ENCODE data around the gene KCTD15.
"Not testable (repeated sequence)": the region's sequence is repeated elsewhere in the genome, so short reads cannot be mapped to it uniquely, and the experiment has no call there.

Gene KCTD15

GRCh38 chr19:33806434-33806881 is 9.8 kb downstream of the KCTD15 start:
- Mint-ChIP-seq H3K4me1 (ENCODE audit: low read depth) (peaks cover 5% of the 10 kb centered on the region), H3K27ac (no peak overlapping the region), H3K36me3 (ENCODE audit: low read depth) (peaks cover 89% of the 10 kb centered on the region), H3K4me3 (no peak overlapping the region), H3K9me3 (no peaks in the 10 kb centered on the region), H3K27me3 (no peaks in the 10 kb centered on the region)
- intact Hi-C loops (cut with micrococcal nuclease) = no loop called here

DNA sequence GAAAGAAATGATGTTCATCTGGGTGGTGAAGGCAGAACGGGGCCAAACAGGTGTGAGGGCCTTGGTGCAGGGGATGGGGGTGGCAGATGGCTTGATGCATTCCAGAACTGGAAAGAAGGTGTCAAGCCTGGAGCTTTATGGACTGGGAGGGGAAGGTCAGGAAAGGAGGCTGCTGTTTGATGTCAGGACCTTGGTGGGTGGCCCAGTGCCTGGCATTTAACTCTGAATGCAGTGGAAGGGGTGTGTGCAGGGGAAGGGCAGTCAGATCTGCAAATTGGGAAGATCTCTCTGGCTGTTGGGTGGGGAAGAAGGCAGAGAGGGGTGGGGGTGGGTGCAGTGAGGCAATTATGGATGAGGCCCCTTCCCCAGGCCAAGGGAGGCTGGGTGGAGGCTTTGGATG is 11.7 kb downstream of the KCTD15 start:
- Mint-ChIP-seq H3K27me3 (no peaks in the 10 kb centered on the region), H3K36me3 (ENCODE audit: low read depth) (peaks cover 86% of the 10 kb centered on the region), H3K27ac (no peak overlapping the region), H3K4me3 (no peak overlapping the region), H3K9me3 (no peaks in the 10 kb centered on the region), H3K4me1 (ENCODE audit: low read depth) (peaks cover 11% of the 10 kb centered on the region)
- intact Hi-C loops (cut with micrococcal nuclease) = no loop called here

GRCh38 chr19:33809960-33810359 is 13.3 kb downstream of the KCTD15 start:
- Mint-ChIP-seq H3K27me3 (no peaks in the 10 kb centered on the region), H3K4me3 (no peak overlapping the region), H3K4me1 (ENCODE audit: low read depth) (peaks cover 11% of the 10 kb centered on the region), H3K36me3 (ENCODE audit: low read depth) (peaks cover 78% of the 10 kb centered on the region), H3K27ac (no peak overlapping the region), H3K9me3 (no peaks in the 10 kb centered on the region)
- intact Hi-C loops (cut with micrococcal nuclease) = no loop called here

DNA sequence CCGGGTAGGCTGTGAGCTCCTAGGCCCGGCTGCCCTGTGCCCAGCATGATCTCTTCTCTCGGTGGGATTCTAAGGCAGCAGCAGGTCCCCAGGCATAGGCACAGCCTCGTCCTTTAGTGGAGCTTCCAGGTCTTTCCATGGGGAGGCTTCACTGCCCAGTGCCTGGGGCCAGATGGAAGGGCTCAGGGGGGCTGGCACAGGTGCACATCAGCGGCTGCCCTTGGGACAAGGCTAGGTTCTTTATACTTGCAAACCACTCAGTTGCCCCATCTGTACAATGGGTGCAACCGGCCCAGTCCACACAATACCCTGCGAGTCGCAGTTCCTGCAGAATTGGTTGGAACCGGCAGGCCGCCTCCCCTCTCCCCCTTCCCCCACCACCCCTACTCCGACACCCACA is 14.2 kb downstream of the KCTD15 start:
- H3K4me3 Mint-ChIP-seq = no peak overlapping the region
- H3K4me1 Mint-ChIP-seq (ENCODE audit: low read depth) = peaks cover 18% of the 10 kb centered on the region
- H3K27ac Mint-ChIP-seq = no peak overlapping the region
- intact Hi-C loops (cut with micrococcal nuclease) = no loop called here
- no peaks in the 10 kb centered on the region for H3K27me3 Mint-ChIP-seq
- no peaks in the 10 kb centered on the region for H3K9me3 Mint-ChIP-seq
- peaks cover 73% of the 10 kb centered on the region for H3K36me3 Mint-ChIP-seq (ENCODE audit: low read depth)

DNA sequence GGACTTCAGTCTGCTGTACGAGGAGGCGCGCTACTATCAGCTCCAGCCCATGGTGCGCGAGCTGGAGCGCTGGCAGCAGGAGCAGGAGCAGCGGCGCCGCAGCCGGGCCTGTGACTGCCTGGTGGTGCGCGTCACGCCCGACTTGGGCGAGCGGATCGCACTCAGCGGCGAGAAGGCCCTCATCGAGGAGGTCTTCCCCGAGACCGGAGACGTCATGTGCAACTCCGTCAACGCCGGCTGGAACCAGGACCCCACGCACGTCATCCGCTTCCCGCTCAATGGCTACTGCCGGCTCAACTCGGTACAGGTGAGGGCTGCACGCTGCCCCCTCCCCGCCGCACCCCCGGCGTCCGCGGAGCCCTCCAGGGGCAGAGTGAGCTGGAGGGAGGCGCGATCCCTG is 14.6 kb downstream of the KCTD15 start:
- intact Hi-C loops (cut with micrococcal nuclease) = no loop called here
- no peak overlapping the region for H3K4me3 Mint-ChIP-seq
- no peak overlapping the region for H3K27ac Mint-ChIP-seq
- no peaks in the 10 kb centered on the region for H3K27me3 Mint-ChIP-seq
- H3K4me1 Mint-ChIP-seq (ENCODE audit: low read depth) = peaks cover 19% of the 10 kb centered on the region
- H3K36me3 Mint-ChIP-seq (ENCODE audit: low read depth) = peaks cover 68% of the 10 kb centered on the region
- H3K9me3 Mint-ChIP-seq = no peaks in the 10 kb centered on the region

DNA sequence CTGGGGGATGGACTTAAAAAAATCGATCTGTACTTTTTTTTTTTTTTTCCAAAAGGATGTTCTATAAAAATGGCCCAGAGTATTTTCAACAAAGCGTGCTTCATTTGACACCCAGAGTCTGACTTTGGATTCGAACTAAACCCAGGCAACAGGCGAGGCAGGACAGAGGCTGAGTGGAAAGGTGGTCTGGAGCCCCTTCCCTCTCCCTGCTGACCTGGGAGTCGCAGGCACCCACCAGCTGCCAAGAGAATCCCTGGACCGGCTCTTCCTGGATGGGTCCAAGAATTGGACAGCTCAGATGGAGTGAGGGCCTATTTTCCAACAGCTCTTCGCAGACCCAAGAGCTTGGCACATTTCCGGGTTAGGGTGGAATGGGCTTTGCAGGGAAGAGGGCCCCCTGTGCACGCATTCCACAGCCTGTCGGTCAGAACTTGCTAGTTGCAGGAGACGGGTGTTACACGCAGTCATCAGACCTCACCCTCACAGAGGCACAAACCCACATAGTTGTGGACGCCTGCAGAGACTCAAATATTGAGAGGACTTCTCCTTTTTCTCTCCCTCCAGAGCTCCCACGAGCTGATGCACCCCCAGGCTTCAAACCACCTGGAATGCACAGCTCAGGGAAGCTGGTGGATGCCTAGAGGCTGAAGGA is 15.2 kb downstream of the KCTD15 start:
- Mint-ChIP-seq H3K36me3 (ENCODE audit: low read depth) (peaks cover 62% of the 10 kb centered on the region), H3K9me3 (no peaks in the 10 kb centered on the region), H3K27ac (peak overlapping the region; percentile 14), H3K27me3 (no peaks in the 10 kb centered on the region), H3K4me1 (ENCODE audit: low read depth) (peaks cover 20% of the 10 kb centered on the region), H3K4me3 (no peak overlapping the region)
- intact Hi-C loops (cut with micrococcal nuclease) = no loop called here

DNA sequence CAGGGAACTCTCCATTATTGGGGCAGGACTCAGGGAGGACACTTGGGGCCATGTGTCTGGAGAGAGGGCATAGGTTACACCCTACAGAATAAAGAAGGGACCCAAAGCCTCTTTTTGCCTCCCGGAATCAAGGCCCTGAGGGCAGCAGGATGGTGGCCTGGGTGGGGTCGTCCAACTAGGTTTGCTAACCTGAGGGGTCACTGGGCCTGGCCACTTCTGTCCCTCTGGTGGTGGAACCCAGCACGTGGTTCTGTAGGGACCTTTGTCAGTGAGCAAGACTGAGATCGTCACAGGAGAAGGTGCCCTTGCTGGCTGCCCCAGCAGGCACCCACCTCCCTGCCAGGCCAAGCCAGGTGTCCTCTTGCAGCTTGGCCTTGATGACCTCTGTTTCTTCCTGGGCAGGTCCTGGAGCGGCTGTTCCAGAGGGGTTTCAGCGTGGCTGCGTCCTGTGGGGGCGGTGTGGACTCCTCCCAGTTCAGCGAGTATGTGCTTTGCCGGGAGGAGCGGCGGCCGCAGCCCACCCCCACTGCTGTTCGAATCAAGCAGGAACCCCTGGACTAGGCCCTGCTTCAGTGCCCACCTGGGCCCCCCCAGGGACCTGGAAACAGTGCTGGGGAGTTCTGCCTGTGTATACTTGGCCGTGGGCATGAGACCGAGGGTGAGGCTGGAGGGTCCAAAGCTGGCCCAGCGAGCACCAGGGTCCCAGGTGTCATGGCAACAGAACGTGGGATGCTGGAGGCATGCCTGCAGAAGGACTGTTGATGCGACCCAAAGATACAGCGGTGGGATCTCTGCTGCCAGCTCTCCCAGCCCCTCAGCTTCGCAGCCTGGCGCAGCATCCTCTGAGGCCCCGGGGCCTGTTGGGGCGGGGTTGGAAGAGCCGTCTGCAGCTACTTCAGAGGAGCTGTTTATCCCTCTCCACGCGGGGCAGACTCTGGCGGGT is 16.0 kb downstream of the KCTD15 start:
- intact Hi-C loops (cut with micrococcal nuclease) = no loop called here
- Mint-ChIP-seq H3K36me3 (ENCODE audit: low read depth) (peaks cover 54% of the 10 kb centered on the region), H3K9me3 (no peaks in the 10 kb centered on the region), H3K27me3 (no peaks in the 10 kb centered on the region), H3K4me1 (ENCODE audit: low read depth) (peaks cover 27% of the 10 kb centered on the region), H3K27ac (peak overlapping the region; percentile 14), H3K4me3 (no peak overlapping the region)

GRCh38 chr19:33813391-33814101 is 16.9 kb downstream of the KCTD15 start:
- intact Hi-C loops (cut with micrococcal nuclease) = no loop called here
- Mint-ChIP-seq H3K27me3 (no peaks in the 10 kb centered on the region), H3K4me3 (no peak overlapping the region), H3K27ac (no peak overlapping the region), H3K36me3 (ENCODE audit: low read depth) (peaks cover 46% of the 10 kb centered on the region), H3K4me1 (ENCODE audit: low read depth) (peaks cover 35% of the 10 kb centered on the region), H3K9me3 (no peaks in the 10 kb centered on the region)

DNA sequence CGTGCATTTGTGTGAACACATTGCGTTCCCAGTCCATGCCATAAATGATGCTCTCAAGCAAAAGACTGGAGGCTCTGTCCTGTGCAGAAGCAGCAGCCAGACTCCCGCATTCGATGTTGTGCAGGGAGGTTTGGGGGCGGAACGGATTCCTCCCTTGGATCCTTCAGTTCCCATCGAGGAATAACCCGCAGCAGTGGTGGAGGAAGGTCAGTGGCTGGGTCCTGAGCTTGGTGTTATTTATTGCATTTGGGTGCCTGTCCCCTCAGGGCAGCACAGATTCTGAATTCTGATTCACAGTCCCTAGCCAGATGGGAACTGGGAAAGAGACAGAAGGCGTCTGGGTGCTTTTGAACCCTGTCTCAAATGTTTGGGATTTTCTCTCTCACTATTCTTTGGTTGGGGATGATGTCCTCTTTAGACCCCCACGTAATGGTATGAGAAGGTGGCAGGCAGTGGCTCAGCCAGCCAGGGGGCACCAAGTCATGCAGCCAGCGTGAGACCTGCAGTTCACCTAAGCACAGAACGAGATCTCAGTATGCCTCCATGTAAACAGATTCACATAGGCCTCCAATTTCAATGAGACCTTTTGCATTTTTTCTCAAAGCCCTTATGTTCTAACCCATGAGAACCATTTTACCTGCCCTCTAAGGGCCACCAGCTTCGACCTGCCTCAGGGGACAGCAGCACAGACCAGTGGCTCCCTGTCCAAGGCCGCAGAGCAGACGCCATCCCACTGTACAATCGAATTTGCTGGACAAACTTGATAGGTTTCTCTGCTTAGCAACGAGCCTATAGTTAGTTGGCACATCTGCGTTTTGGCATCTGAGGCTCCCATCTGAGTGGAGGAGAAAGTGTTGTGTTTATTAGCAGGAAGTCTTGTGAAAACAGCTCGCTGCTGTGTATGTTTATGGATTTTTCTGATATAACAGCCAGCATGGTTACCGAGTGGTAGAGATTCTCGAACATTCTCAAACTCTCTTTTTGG is 17.8 kb downstream of the KCTD15 start:
- Mint-ChIP-seq H3K4me3 (no peak overlapping the region), H3K27ac (no peak overlapping the region), H3K36me3 (ENCODE audit: low read depth) (peaks cover 41% of the 10 kb centered on the region), H3K9me3 (no peaks in the 10 kb centered on the region), H3K27me3 (no peaks in the 10 kb centered on the region), H3K4me1 (ENCODE audit: low read depth) (peaks cover 44% of the 10 kb centered on the region)
- intact Hi-C loops (cut with micrococcal nuclease) = no loop called here

- H3K27ac Mint-ChIP-seq = peak overlapping the region; percentile 83
- H3K27me3 Mint-ChIP-seq = no peaks in the 10 kb centered on the region
- peaks cover 56% of the 10 kb centered on the region for H3K4me1 Mint-ChIP-seq (ENCODE audit: low read depth)
- intact Hi-C loops (cut with micrococcal nuclease) = no loop called here
- peaks cover 29% of the 10 kb centered on the region for H3K36me3 Mint-ChIP-seq (ENCODE audit: low read depth)
- no peaks in the 10 kb centered on the region for H3K9me3 Mint-ChIP-seq
- H3K4me3 Mint-ChIP-seq = no peak overlapping the region
These were observed 19.0 kb downstream of the KCTD15 start for GRCh38 chr19:33815380-33816340.

- Mint-ChIP-seq H3K36me3 (ENCODE audit: low read depth) (peaks cover 8% of the 10 kb centered on the region), H3K27me3 (no peaks in the 10 kb centered on the region), H3K27ac (peak overlapping the region; percentile 83), H3K4me1 (ENCODE audit: low read depth) (peaks cover 56% of the 10 kb centered on the region), H3K9me3 (no peaks in the 10 kb centered on the region), H3K4me3 (no peak overlapping the region)
- intact Hi-C loops (cut with micrococcal nuclease) = no loop called here
These were observed 21.7 kb downstream of the KCTD15 start for GRCh38 chr19:33818411-33818810.

- Mint-ChIP-seq H3K27ac (peak overlapping the region; percentile 83), H3K4me1 (ENCODE audit: low read depth) (peaks cover 56% of the 10 kb centered on the region)
- H3K4me3 Mint-ChIP-seq; H3K36me3 Mint-ChIP-seq (ENCODE audit: low read depth); H3K9me3 Mint-ChIP-seq; H3K27me3 Mint-ChIP-seq: not testable (repeated sequence)
- intact Hi-C loops (cut with micrococcal nuclease) = loop anchor here (1.0 kb wide), 1 partner anchor 21 kb away; no protein-coding TSS in a partner anchor
These were observed 22.4 kb downstream of the KCTD15 start for GRCh38 chr19:33819078-33819477.

Data from dendritic cell treated with granulocyte-macrophage colony-stimulating factor and Interleukin-4, amounts not matched to agents 40 ng/mL and 50 ng/mL, for 4 days (primary cell).